Peyer's patch (tissue), 4 donors: ENCODE measurements around the gene NPAT.

ENCODE experiments used
- CTCF ChIP-seq, 6 experiments: fragments of 450-650 bp in 4 of 6; fragments of 200-600 bp in 2 of 6; sonication (generic) in 1 of 6; IDR thresholded peaks; one replicate each; pipeline ENCODE4 v1.5.1; 2017 to 2019; ENCODE audit warnings: antibody characterized with exemption in 6 of 6, mild to moderate bottlenecking in 3 of 6, moderate library complexity in 1 of 6
- POLR2A ChIP-seq, 2 donors: fragments of 450-650 bp; IDR thresholded peaks; one replicate each; pipeline ENCODE4 v1.5.1; 2017; ENCODE audit warnings: antibody characterized with exemption in 2 of 2, mild to moderate bottlenecking in 2 of 2, moderate library complexity in 2 of 2

- TF ChIP-seq POLR2A (IDR thresholded peaks at IDR 0.05): no peak
- TF ChIP-seq CTCF (IDR thresholded peaks at IDR 0.05): no peak
Measured at GRCh38 chr11:108233277-108233945, 11.0 kb upstream of the NPAT start.
